Endothelial cell (in vitro differentiated cells): ENCODE results near the gene FOLR2. TPM values are rescaled to one million over a fixed set of nuclear protein-coding genes. Genes with fewer than 3 reads are reported as not detected.
A peak's percentile ranks its signal among the peaks of the same experiment; 100 is the strongest.

ENCODE experiments used
- DNase-seq: peaks from one replicate; pipeline ENCODE4 v3.0.0; 2021; ENCODE audit warnings: low spot score
- H3K27ac Mint-ChIP-seq: one replicate; pipeline ENCODE4 v1.8.0; 2021; ENCODE audit warnings: mixed read lengths, inconsistent platforms; ENCODE audit not compliant: unreplicated experiment
- H3K27me3 Mint-ChIP-seq: one replicate; pipeline ENCODE4 v1.8.0; 2021; ENCODE audit warnings: mild to moderate bottlenecking, moderate library complexity, mixed read lengths, inconsistent platforms; ENCODE audit not compliant: unreplicated experiment
- H3K36me3 Mint-ChIP-seq: one replicate; pipeline ENCODE4 v1.8.0; 2021; ENCODE audit warnings: mild to moderate bottlenecking, low read depth, mixed read lengths, inconsistent platforms; ENCODE audit not compliant: unreplicated experiment
- H3K4me1 Mint-ChIP-seq: one replicate; pipeline ENCODE4 v1.8.0; 2021; ENCODE audit warnings: mild to moderate bottlenecking, mixed read lengths, inconsistent platforms; ENCODE audit not compliant: unreplicated experiment
- H3K4me3 Mint-ChIP-seq: one replicate; pipeline ENCODE4 v1.8.0; 2021; ENCODE audit warnings: mild to moderate bottlenecking, mixed read lengths, inconsistent platforms; ENCODE audit not compliant: unreplicated experiment
- H3K9me3 Mint-ChIP-seq: one replicate; pipeline ENCODE4 v1.8.0; 2021; ENCODE audit warnings: mixed read lengths, inconsistent platforms; ENCODE audit not compliant: unreplicated experiment
- total RNA-seq: library from RNA; stranded (reverse); fragmentation: NEBNext Ultra II Directional; extraction: Animal tissue kit (Norgen Biotek cat#: 25700); gene quantifications from one replicate; pipeline ENCODE4 v1.2.1, GENCODE V29; 2021; ENCODE audit not compliant: unreplicated experiment
- TF ChIP-seq, protein P1 (sequence below): fragments of 200-600 bp; sonication (generic); IDR thresholded peaks from one replicate; pipeline ENCODE4 v1.5.0; 2021; ENCODE audit warnings: antibody characterized with exemption; ENCODE audit not compliant: unreplicated experiment

FOLR2 gene
- total RNA-seq, 1 donor from 2014 or later = not detected

DNA sequence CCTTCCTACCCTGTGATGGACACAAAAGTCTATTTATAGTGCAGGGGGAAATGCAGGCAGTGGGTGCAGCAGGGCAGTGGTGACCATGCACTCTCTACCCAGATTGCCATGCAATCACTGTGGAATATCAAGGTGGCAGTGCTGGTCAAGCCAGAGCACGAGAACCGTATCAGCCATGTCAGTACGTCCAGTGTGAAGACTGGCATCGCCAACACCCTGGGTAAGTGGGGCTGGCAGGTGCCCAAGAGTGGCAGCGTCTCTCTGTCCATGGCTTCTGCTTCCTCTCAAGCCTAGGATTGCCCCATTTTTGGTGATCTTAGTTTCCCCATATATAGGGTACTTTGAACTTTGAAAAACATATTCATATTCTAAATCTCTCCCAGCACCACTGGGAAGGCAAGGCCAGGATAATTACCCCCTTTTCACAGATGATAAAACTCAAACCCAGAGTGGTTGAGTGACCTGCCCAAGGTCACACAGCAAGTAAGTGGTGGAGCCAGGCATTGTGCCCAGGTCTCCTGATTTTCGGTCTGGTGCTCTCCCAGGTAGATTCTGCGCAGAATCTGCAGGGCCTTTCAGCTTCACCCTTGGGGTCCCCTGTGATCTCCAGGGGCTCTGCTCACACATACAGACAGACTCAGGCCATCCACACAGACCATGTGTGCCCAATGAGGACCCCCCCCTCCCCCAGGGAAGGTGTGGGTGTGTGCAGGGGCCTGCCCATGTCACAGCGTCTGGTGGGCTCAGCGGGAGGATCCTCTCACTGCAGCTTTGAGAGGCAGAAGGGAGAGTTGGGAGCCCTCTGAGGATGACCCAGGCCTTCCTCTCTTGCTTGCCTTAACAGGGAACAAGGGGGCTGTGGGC lies 15.0 kb downstream of the FOLR2 start:
- TF ChIP-seq, protein P1, sequence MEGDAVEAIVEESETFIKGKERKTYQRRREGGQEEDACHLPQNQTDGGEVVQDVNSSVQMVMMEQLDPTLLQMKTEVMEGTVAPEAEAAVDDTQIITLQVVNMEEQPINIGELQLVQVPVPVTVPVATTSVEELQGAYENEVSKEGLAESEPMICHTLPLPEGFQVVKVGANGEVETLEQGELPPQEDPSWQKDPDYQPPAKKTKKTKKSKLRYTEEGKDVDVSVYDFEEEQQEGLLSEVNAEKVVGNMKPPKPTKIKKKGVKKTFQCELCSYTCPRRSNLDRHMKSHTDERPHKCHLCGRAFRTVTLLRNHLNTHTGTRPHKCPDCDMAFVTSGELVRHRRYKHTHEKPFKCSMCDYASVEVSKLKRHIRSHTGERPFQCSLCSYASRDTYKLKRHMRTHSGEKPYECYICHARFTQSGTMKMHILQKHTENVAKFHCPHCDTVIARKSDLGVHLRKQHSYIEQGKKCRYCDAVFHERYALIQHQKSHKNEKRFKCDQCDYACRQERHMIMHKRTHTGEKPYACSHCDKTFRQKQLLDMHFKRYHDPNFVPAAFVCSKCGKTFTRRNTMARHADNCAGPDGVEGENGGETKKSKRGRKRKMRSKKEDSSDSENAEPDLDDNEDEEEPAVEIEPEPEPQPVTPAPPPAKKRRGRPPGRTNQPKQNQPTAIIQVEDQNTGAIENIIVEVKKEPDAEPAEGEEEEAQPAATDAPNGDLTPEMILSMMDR = no peak
- peaks cover 8% of the 10 kb centered on the region for H3K4me1 Mint-ChIP-seq
- DNase-seq = no peak
- no peak overlapping the region for H3K4me3 Mint-ChIP-seq
- no peak overlapping the region for H3K27ac Mint-ChIP-seq
- peaks cover 34% of the 10 kb centered on the region for H3K36me3 Mint-ChIP-seq
- no peaks in the 10 kb centered on the region for H3K9me3 Mint-ChIP-seq
- peaks cover 14% of the 10 kb centered on the region for H3K27me3 Mint-ChIP-seq

DNA sequence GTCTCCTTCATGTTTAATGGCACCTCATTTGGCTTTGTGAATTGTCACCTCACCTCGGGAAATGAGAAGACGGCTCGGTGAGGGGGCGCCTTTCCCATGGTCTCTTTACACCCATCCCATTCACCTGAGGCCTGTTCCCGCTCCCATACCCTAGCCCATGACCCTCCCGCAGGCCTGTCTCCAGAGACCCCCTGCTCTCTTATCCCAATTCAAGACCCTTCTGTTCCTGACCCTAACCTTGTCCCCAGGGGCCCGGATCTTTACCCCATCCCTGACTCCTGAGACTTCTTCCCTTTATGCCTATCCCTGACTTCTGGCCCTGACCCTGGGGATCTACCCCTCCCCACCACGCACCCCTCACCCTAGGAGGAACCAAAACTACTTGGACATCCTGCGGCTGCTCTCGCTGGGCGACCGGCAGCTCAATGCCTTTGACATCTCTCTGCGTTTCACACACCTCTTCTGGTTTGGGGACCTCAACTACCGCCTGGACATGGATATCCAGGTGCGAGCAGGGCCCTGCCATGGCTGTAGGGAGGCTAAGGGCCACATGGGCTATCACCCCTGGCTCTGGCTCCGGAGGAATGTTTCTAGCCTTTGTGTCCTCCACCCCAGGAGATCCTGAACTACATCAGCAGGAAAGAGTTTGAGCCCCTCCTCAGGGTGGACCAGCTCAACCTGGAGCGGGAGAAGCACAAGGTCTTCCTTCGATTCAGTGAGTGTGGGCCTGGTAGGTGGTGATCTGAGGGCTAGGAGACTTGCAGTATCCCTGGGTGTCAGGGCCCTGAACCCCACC lies 15.9 kb downstream of the FOLR2 start:
- peaks cover 34% of the 10 kb centered on the region for H3K36me3 Mint-ChIP-seq
- no peak overlapping the region for H3K4me3 Mint-ChIP-seq
- H3K9me3 Mint-ChIP-seq = no peaks in the 10 kb centered on the region
- H3K4me1 Mint-ChIP-seq = peaks cover 8% of the 10 kb centered on the region
- DNase-seq = no peak
- TF ChIP-seq, protein P1 = no peak
- peaks cover 14% of the 10 kb centered on the region for H3K27me3 Mint-ChIP-seq
- H3K27ac Mint-ChIP-seq = no peak overlapping the region

DNA sequence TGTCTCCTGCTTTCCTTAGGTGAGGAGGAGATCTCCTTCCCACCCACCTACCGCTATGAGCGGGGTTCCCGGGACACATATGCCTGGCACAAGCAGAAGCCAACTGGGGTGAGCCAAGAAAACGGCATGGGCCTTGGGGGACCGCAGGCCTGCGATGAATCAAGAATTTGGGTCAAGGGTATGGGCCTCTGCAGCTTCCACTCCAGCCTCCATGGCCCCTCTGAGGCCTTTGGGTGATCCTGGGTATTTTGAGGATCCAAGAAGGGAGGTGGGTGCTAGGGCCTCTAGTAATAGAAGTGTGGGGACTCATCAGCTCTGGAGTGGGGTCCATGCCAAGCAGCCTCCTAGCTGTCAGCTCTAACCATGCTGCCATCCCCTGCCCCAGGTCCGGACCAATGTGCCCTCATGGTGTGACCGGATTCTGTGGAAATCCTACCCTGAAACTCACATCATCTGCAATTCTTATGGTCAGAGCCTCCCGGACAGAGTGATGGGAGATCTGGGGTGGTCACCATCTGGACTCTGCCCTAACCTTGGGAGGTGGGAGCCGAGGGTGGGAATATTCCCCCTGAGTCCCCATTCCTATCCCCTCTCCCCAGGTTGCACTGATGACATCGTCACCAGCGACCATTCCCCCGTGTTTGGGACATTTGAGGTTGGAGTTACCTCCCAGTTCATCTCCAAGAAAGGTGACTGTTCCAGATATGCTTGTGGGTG lies 16.6 kb downstream of the FOLR2 start:
- peak overlapping the region; percentile 77 for H3K4me3 Mint-ChIP-seq
- H3K4me1 Mint-ChIP-seq = peaks cover 8% of the 10 kb centered on the region
- peak; percentile 1 for DNase-seq
- no peaks in the 10 kb centered on the region for H3K9me3 Mint-ChIP-seq
- peaks cover 34% of the 10 kb centered on the region for H3K36me3 Mint-ChIP-seq
- TF ChIP-seq, protein P1 = no peak
- peaks cover 14% of the 10 kb centered on the region for H3K27me3 Mint-ChIP-seq
- H3K27ac Mint-ChIP-seq = no peak overlapping the region

DNA sequence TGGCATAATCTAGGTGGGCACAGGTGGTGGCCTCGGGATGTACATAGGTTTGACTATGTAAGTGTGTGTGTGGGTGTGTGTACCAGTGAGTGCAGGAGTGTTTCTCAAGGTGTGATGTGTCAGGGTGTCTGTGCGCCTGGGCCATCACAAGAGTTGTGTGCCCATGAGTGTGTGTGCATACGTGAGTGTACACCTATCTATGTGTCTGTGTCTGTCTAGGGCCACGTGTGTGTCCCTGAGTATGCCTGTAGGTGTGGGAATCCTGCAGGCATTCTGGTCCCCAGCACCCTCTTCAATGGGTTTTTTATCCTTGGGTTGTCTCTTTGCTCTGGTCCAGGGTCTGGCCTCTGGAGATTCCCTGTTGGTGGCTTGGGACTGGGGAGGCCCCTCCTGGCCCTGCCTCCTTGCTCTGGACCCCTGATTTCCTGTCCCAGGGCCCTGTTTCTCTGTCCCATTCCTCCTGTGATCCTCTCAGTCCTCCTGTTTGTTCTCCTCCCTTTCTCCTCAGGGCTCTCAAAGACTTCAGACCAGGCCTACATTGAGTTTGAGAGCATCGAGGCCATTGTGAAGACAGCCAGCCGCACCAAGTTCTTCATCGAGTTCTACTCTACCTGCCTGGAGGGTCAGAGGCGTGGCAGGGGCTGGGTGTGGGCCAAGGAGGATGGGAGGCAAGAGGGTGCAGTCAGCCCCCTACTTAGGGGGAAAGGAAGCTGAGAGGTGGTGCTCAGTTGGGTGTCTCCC lies 17.3 kb downstream of the FOLR2 start:
- peaks cover 33% of the 10 kb centered on the region for H3K36me3 Mint-ChIP-seq
- no peak for DNase-seq
- H3K27ac Mint-ChIP-seq = no peak overlapping the region
- no peaks in the 10 kb centered on the region for H3K9me3 Mint-ChIP-seq
- H3K4me3 Mint-ChIP-seq = peak overlapping the region; percentile 77
- TF ChIP-seq, protein P1 = no peak
- peaks cover 12% of the 10 kb centered on the region for H3K4me1 Mint-ChIP-seq
- H3K27me3 Mint-ChIP-seq = peaks cover 18% of the 10 kb centered on the region
